H9 (cell line): ENCODE results near the gene TSPAN31. TPM values are rescaled to one million over a fixed set of nuclear protein-coding genes. Genes with fewer than 3 reads are reported as not detected.

ENCODE experiments used
- DNase-seq: peaks from one replicate; pipeline ENCODE4 v3.0.0-alpha.2; 2017
- H2AFZ ChIP-seq: one replicate; pipeline ENCODE4 v1.6.1; 2013; ENCODE audit warnings: mild to moderate bottlenecking, low read length, control low read depth, moderate library complexity
- H2AK5ac ChIP-seq: 2 replicates; pipeline ENCODE4 v1.6.1; 2013; ENCODE audit warnings: low read length, control low read depth, mixed read lengths; ENCODE audit not compliant: insufficient read length
- H2BK120ac ChIP-seq: one replicate; pipeline ENCODE4 v1.6.1; 2013; ENCODE audit warnings: low read depth, mild to moderate bottlenecking, low read length, control low read depth, inconsistent platforms; ENCODE audit not compliant: poor library complexity, severe bottlenecking
- H2BK12ac ChIP-seq: 2 replicates; pipeline ENCODE4 v1.6.1; 2013; ENCODE audit warnings: low read length, control low read depth, mixed read lengths, low read depth; ENCODE audit not compliant: insufficient read length
- H2BK15ac ChIP-seq: 2 replicates; pipeline ENCODE4 v1.6.1; 2013; ENCODE audit warnings: low read depth, low read length, control low read depth
- H2BK20ac ChIP-seq: one replicate; pipeline ENCODE4 v1.6.1; 2013; ENCODE audit warnings: low read depth, mild to moderate bottlenecking, low read length, control low read depth, inconsistent platforms; ENCODE audit not compliant: poor library complexity, severe bottlenecking
- H2BK5ac ChIP-seq: 2 replicates; pipeline ENCODE4 v1.6.1; 2013; ENCODE audit warnings: low read length, control low read depth, mixed read lengths; ENCODE audit not compliant: insufficient read length
- H3K14ac ChIP-seq: 2 replicates; pipeline ENCODE4 v1.6.1; 2013; ENCODE audit warnings: low read length, control low read depth; ENCODE audit not compliant: insufficient read depth
- H3K18ac ChIP-seq: 2 replicates; pipeline ENCODE4 v1.6.1; 2013; ENCODE audit warnings: low read depth, mild to moderate bottlenecking, mixed read lengths, low read length, control low read depth; ENCODE audit not compliant: insufficient read length
- H3K23ac ChIP-seq: 2 replicates; pipeline ENCODE4 v1.6.1; 2013; ENCODE audit warnings: low read length, control low read depth, mixed read lengths, low read depth; ENCODE audit not compliant: insufficient read length
- H3K23me2 ChIP-seq: 2 replicates; pipeline ENCODE4 v1.6.1; 2013; ENCODE audit warnings: low read depth, mild to moderate bottlenecking, mixed read lengths, low read length, control low read depth; ENCODE audit not compliant: insufficient read length, poor library complexity, severe bottlenecking
- H3K27ac ChIP-seq: 2 replicates; pipeline ENCODE4 v1.5.1; 2013; ENCODE audit warnings: low read length, control low read depth, mixed read lengths, low read depth; ENCODE audit not compliant: insufficient read length
- H3K27me3 ChIP-seq: 2 replicates; pipeline ENCODE4 v1.6.1; 2013; ENCODE audit warnings: low read length, control low read depth, inconsistent platforms; ENCODE audit not compliant: insufficient read depth
- H3K4ac ChIP-seq: 2 replicates; pipeline ENCODE4 v1.6.1; 2013; ENCODE audit warnings: low read depth, mild to moderate bottlenecking, control low read depth, inconsistent platforms, low read length, moderate library complexity
- H3K4me1 ChIP-seq: 2 replicates; pipeline ENCODE4 v1.6.1; 2013; ENCODE audit warnings: low read length, control low read depth, inconsistent platforms; ENCODE audit not compliant: insufficient read depth
- H3K4me2 ChIP-seq: 2 replicates; pipeline ENCODE4 v1.6.1; 2013; ENCODE audit warnings: low read length, control low read depth, mixed read lengths; ENCODE audit not compliant: insufficient read length, insufficient read depth
- H3K56ac ChIP-seq: 2 replicates; pipeline ENCODE4 v1.6.1; 2013; ENCODE audit warnings: low read depth, mild to moderate bottlenecking, mixed read lengths, low read length, control low read depth; ENCODE audit not compliant: insufficient read length
- H3K79me1 ChIP-seq: 2 replicates; pipeline ENCODE4 v1.6.1; 2013; ENCODE audit warnings: low read depth, mild to moderate bottlenecking, moderate library complexity, low read length, control low read depth, inconsistent platforms; ENCODE audit not compliant: insufficient read depth, poor library complexity, severe bottlenecking
- H3K79me2 ChIP-seq: 2 replicates; pipeline ENCODE4 v1.6.1; 2013; ENCODE audit warnings: low read length, control low read depth, inconsistent platforms; ENCODE audit not compliant: insufficient read depth
- H3K9ac ChIP-seq: 2 replicates; pipeline ENCODE4 v1.6.1; 2013; ENCODE audit warnings: low read length, control low read depth, mixed read lengths; ENCODE audit not compliant: insufficient read length; ENCODE audit errors: extremely low read depth
- H3K9me3 ChIP-seq: one replicate; pipeline ENCODE4 v1.6.1; 2013; ENCODE audit warnings: low read depth, low read length, inconsistent platforms; ENCODE audit not compliant: control insufficient read depth
- H3T11ph ChIP-seq: one replicate; pipeline ENCODE4 v1.6.1; 2013; ENCODE audit warnings: mild to moderate bottlenecking, low read length, control low read depth, inconsistent platforms
- H4K20me1 ChIP-seq: one replicate; pipeline ENCODE4 v1.6.1; 2013; ENCODE audit not compliant: control insufficient read depth, insufficient read length, insufficient read depth
- H4K5ac ChIP-seq: 2 replicates; pipeline ENCODE4 v1.6.1; 2013; ENCODE audit warnings: low read depth, mild to moderate bottlenecking, mixed read lengths, low read length, control low read depth; ENCODE audit not compliant: insufficient read length
- H4K8ac ChIP-seq: replicated peaks from 2 replicates; pipeline ENCODE4 v1.6.1; 2013; ENCODE audit warnings: low read length, control low read depth, mixed read lengths, low read depth; ENCODE audit not compliant: insufficient read length
- H4K91ac ChIP-seq: 2 replicates; pipeline ENCODE4 v1.6.1; 2013; ENCODE audit warnings: low read depth, mild to moderate bottlenecking, moderate library complexity, mixed read lengths, low read length, control low read depth; ENCODE audit not compliant: insufficient read length
- H3K27ac Mint-ChIP-seq, 3 experiments: 2 replicates in 2 of 3; 3 replicates in 1 of 3; pipeline ENCODE4 v1.8.0; 2020 to 2021; ENCODE audit warnings: mixed read lengths in 3 of 3, mild to moderate bottlenecking in 1 of 3, moderate library complexity in 1 of 3
- H3K27me3 Mint-ChIP-seq: 2 replicates; pipeline ENCODE4 v1.8.0; 2021; ENCODE audit warnings: low read depth, mild to moderate bottlenecking, moderate library complexity, mixed read lengths
- H3K36me3 Mint-ChIP-seq, 3 experiments: 2 replicates in 2 of 3; 3 replicates in 1 of 3; pipeline ENCODE4 v1.8.0; 2020 to 2021; ENCODE audit warnings: low read depth in 3 of 3, mixed read lengths in 3 of 3; ENCODE audit not compliant: insufficient read depth in 1 of 3
- H3K4me1 Mint-ChIP-seq, 2 experiments: 2 replicates each; pipeline ENCODE4 v1.8.0; 2020; ENCODE audit warnings: mixed read lengths in 2 of 2
- H3K4me3 Mint-ChIP-seq, 2 experiments: 2 replicates in 1 of 2; 3 replicates in 1 of 2; pipeline ENCODE4 v1.8.0; 2020 to 2021; ENCODE audit warnings: mild to moderate bottlenecking in 2 of 2, mixed read lengths in 2 of 2, moderate library complexity in 1 of 2
- H3K9me3 Mint-ChIP-seq, 2 experiments: 2 replicates in 1 of 2; 3 replicates in 1 of 2; pipeline ENCODE4 v1.8.0; 2020; ENCODE audit warnings: mild to moderate bottlenecking in 2 of 2, mixed read lengths in 2 of 2, moderate library complexity in 1 of 2
- CTCF ChIP-seq: fragments of 200-600 bp; sonication (generic); conservative IDR thresholded peaks from 3 replicates; pipeline ENCODE4 v1.8.0; 2021; ENCODE audit warnings: antibody characterized with exemption, mild to moderate bottlenecking
- WGBS: extraction: QIAGEN DNeasy Blood & Tissue Kit; methylation state at CpG from one replicate; pipeline ENCODE4 v1.1.7; 2013; ENCODE audit warnings: missing lambda C conversion rate, low lambda C conversion rate, mixed read lengths; ENCODE audit not compliant: insufficient read length; ENCODE audit errors: extremely low coverage; 5-methylcytosine and 5-hydroxymethylcytosine counted together
- total RNA-seq: library from RNA; stranded (reverse); gene quantifications from 2 replicates; pipeline ENCODE4 v1.2.1, GENCODE V29; 2021

TSPAN31 gene
- total RNA-seq, 1 experiment from 2014 or later: 20.0 TPM

- Histone ChIP-seq H4K8ac (no peak overlapping the region), H3K4me2 (peak overlapping the region; percentile 4), H2BK20ac (no peak overlapping the region), H2AK5ac (no peak overlapping the region), H2BK15ac (no peak overlapping the region), H3K79me1 (no peaks in the 10 kb centered on the region), H4K20me1 (no peaks in the 10 kb centered on the region), H3K4me1 (peaks cover 2% of the 10 kb centered on the region; the same call in 1 of the 2 replicates), H4K5ac (no peak overlapping the region), H3K18ac (no peak overlapping the region), H2AFZ (no peak overlapping the region), H2BK12ac (no peak overlapping the region), H3K9me3 (no peaks in the 10 kb centered on the region), H3K79me2 (no peaks in the 10 kb centered on the region), H3K9ac (no peak overlapping the region), H3T11ph (no peak overlapping the region), H4K91ac (no peak overlapping the region), H2BK120ac (no peak overlapping the region), H3K4ac (no peak overlapping the region), H2BK5ac (no peak overlapping the region), H3K23me2 (peaks cover 13% of the 10 kb centered on the region), H3K27me3 (peaks cover 35% of the 10 kb centered on the region), H3K23ac (no peak overlapping the region), H3K56ac (no peak overlapping the region), H3K14ac (no peak overlapping the region), H3K27ac (no peak overlapping the region)
- Mint-ChIP-seq H3K4me1 (peaks cover 23 to 24% of the 10 kb centered on the region in 2 experiments), H3K4me3 (peak overlapping the region; percentile 47 to 48; a peak in 4 of 5 replicates), H3K36me3 (peaks cover under 1 to 17% (median 11%) of the 10 kb centered on the region in 3 experiments; a peak in 6 of 7 replicates), H3K27ac (no peak overlapping the region), H3K27me3 (peaks cover 59% of the 10 kb centered on the region), H3K9me3 (no peaks in the 10 kb centered on the region)
- DNase-seq: peak; percentile 89
- no CpG with 5 or more reads among the region's 14 CpGs for whole genome bisulfite sequencing
- peak; percentile 51; the same call in 2 of the 3 replicates for TF ChIP-seq CTCF
Observed at GRCh38 chr12:57741844-57742738, 2.7 kb upstream of the TSPAN31 start.
